H9 (cell line): ENCODE results near the gene TRPM3. TPM values are rescaled to one million over a fixed set of nuclear protein-coding genes. Genes with fewer than 3 reads are reported as not detected.

Experiments
- DNase-seq: peaks from one replicate; pipeline ENCODE4 v3.0.0-alpha.2; 2017
- H2AFZ ChIP-seq: one replicate; pipeline ENCODE4 v1.6.1; 2013; ENCODE audit warnings: mild to moderate bottlenecking, low read length, control low read depth, moderate library complexity
- H2AK5ac ChIP-seq: 2 replicates; pipeline ENCODE4 v1.6.1; 2013; ENCODE audit warnings: low read length, control low read depth, mixed read lengths; ENCODE audit not compliant: insufficient read length
- H2BK120ac ChIP-seq: one replicate; pipeline ENCODE4 v1.6.1; 2013; ENCODE audit warnings: low read depth, mild to moderate bottlenecking, low read length, control low read depth, inconsistent platforms; ENCODE audit not compliant: poor library complexity, severe bottlenecking
- H2BK12ac ChIP-seq: 2 replicates; pipeline ENCODE4 v1.6.1; 2013; ENCODE audit warnings: low read length, control low read depth, mixed read lengths, low read depth; ENCODE audit not compliant: insufficient read length
- H2BK15ac ChIP-seq: 2 replicates; pipeline ENCODE4 v1.6.1; 2013; ENCODE audit warnings: low read depth, low read length, control low read depth
- H2BK20ac ChIP-seq: one replicate; pipeline ENCODE4 v1.6.1; 2013; ENCODE audit warnings: low read depth, mild to moderate bottlenecking, low read length, control low read depth, inconsistent platforms; ENCODE audit not compliant: poor library complexity, severe bottlenecking
- H2BK5ac ChIP-seq: 2 replicates; pipeline ENCODE4 v1.6.1; 2013; ENCODE audit warnings: low read length, control low read depth, mixed read lengths; ENCODE audit not compliant: insufficient read length
- H3K14ac ChIP-seq: 2 replicates; pipeline ENCODE4 v1.6.1; 2013; ENCODE audit warnings: low read length, control low read depth; ENCODE audit not compliant: insufficient read depth
- H3K18ac ChIP-seq: 2 replicates; pipeline ENCODE4 v1.6.1; 2013; ENCODE audit warnings: low read depth, mild to moderate bottlenecking, mixed read lengths, low read length, control low read depth; ENCODE audit not compliant: insufficient read length
- H3K23ac ChIP-seq: 2 replicates; pipeline ENCODE4 v1.6.1; 2013; ENCODE audit warnings: low read length, control low read depth, mixed read lengths, low read depth; ENCODE audit not compliant: insufficient read length
- H3K23me2 ChIP-seq: 2 replicates; pipeline ENCODE4 v1.6.1; 2013; ENCODE audit warnings: low read depth, mild to moderate bottlenecking, mixed read lengths, low read length, control low read depth; ENCODE audit not compliant: insufficient read length, poor library complexity, severe bottlenecking
- H3K27ac ChIP-seq: 2 replicates; pipeline ENCODE4 v1.5.1; 2013; ENCODE audit warnings: low read length, control low read depth, mixed read lengths, low read depth; ENCODE audit not compliant: insufficient read length
- H3K27me3 ChIP-seq: 2 replicates; pipeline ENCODE4 v1.6.1; 2013; ENCODE audit warnings: low read length, control low read depth, inconsistent platforms; ENCODE audit not compliant: insufficient read depth
- H3K4ac ChIP-seq: 2 replicates; pipeline ENCODE4 v1.6.1; 2013; ENCODE audit warnings: low read depth, mild to moderate bottlenecking, control low read depth, inconsistent platforms, low read length, moderate library complexity
- H3K4me1 ChIP-seq: 2 replicates; pipeline ENCODE4 v1.6.1; 2013; ENCODE audit warnings: low read length, control low read depth, inconsistent platforms; ENCODE audit not compliant: insufficient read depth
- H3K4me2 ChIP-seq: 2 replicates; pipeline ENCODE4 v1.6.1; 2013; ENCODE audit warnings: low read length, control low read depth, mixed read lengths; ENCODE audit not compliant: insufficient read length, insufficient read depth
- H3K56ac ChIP-seq: 2 replicates; pipeline ENCODE4 v1.6.1; 2013; ENCODE audit warnings: low read depth, mild to moderate bottlenecking, mixed read lengths, low read length, control low read depth; ENCODE audit not compliant: insufficient read length
- H3K79me1 ChIP-seq: 2 replicates; pipeline ENCODE4 v1.6.1; 2013; ENCODE audit warnings: low read depth, mild to moderate bottlenecking, moderate library complexity, low read length, control low read depth, inconsistent platforms; ENCODE audit not compliant: insufficient read depth, poor library complexity, severe bottlenecking
- H3K79me2 ChIP-seq: 2 replicates; pipeline ENCODE4 v1.6.1; 2013; ENCODE audit warnings: low read length, control low read depth, inconsistent platforms; ENCODE audit not compliant: insufficient read depth
- H3K9ac ChIP-seq: 2 replicates; pipeline ENCODE4 v1.6.1; 2013; ENCODE audit warnings: low read length, control low read depth, mixed read lengths; ENCODE audit not compliant: insufficient read length; ENCODE audit errors: extremely low read depth
- H3K9me3 ChIP-seq: one replicate; pipeline ENCODE4 v1.6.1; 2013; ENCODE audit warnings: low read depth, low read length, inconsistent platforms; ENCODE audit not compliant: control insufficient read depth
- H3T11ph ChIP-seq: one replicate; pipeline ENCODE4 v1.6.1; 2013; ENCODE audit warnings: mild to moderate bottlenecking, low read length, control low read depth, inconsistent platforms
- H4K20me1 ChIP-seq: one replicate; pipeline ENCODE4 v1.6.1; 2013; ENCODE audit not compliant: control insufficient read depth, insufficient read length, insufficient read depth
- H4K5ac ChIP-seq: 2 replicates; pipeline ENCODE4 v1.6.1; 2013; ENCODE audit warnings: low read depth, mild to moderate bottlenecking, mixed read lengths, low read length, control low read depth; ENCODE audit not compliant: insufficient read length
- H4K8ac ChIP-seq: replicated peaks from 2 replicates; pipeline ENCODE4 v1.6.1; 2013; ENCODE audit warnings: low read length, control low read depth, mixed read lengths, low read depth; ENCODE audit not compliant: insufficient read length
- H4K91ac ChIP-seq: 2 replicates; pipeline ENCODE4 v1.6.1; 2013; ENCODE audit warnings: low read depth, mild to moderate bottlenecking, moderate library complexity, mixed read lengths, low read length, control low read depth; ENCODE audit not compliant: insufficient read length
- H3K27ac Mint-ChIP-seq, 3 experiments: 2 replicates in 2 of 3; 3 replicates in 1 of 3; pipeline ENCODE4 v1.8.0; 2020 to 2021; ENCODE audit warnings: mixed read lengths in 3 of 3, mild to moderate bottlenecking in 1 of 3, moderate library complexity in 1 of 3
- H3K27me3 Mint-ChIP-seq: 2 replicates; pipeline ENCODE4 v1.8.0; 2021; ENCODE audit warnings: low read depth, mild to moderate bottlenecking, moderate library complexity, mixed read lengths
- H3K36me3 Mint-ChIP-seq, 3 experiments: 2 replicates in 2 of 3; 3 replicates in 1 of 3; pipeline ENCODE4 v1.8.0; 2020 to 2021; ENCODE audit warnings: low read depth in 3 of 3, mixed read lengths in 3 of 3; ENCODE audit not compliant: insufficient read depth in 1 of 3
- H3K4me1 Mint-ChIP-seq, 2 experiments: 2 replicates each; pipeline ENCODE4 v1.8.0; 2020; ENCODE audit warnings: mixed read lengths in 2 of 2
- H3K4me3 Mint-ChIP-seq, 2 experiments: 2 replicates in 1 of 2; 3 replicates in 1 of 2; pipeline ENCODE4 v1.8.0; 2020 to 2021; ENCODE audit warnings: mild to moderate bottlenecking in 2 of 2, mixed read lengths in 2 of 2, moderate library complexity in 1 of 2
- H3K9me3 Mint-ChIP-seq, 2 experiments: 2 replicates in 1 of 2; 3 replicates in 1 of 2; pipeline ENCODE4 v1.8.0; 2020; ENCODE audit warnings: mild to moderate bottlenecking in 2 of 2, mixed read lengths in 2 of 2, moderate library complexity in 1 of 2
- CTCF ChIP-seq: fragments of 200-600 bp; sonication (generic); conservative IDR thresholded peaks from 3 replicates; pipeline ENCODE4 v1.8.0; 2021; ENCODE audit warnings: antibody characterized with exemption, mild to moderate bottlenecking
- total RNA-seq: library from RNA; stranded (reverse); gene quantifications from 2 replicates; pipeline ENCODE4 v1.2.1, GENCODE V29; 2021

The TRPM3 gene
- total RNA-seq, 1 experiment from 2014 or later, result 10.3 TPM

GRCh38 chr9:70573308-70573707, 548.1 kb downstream of the TRPM3 start:
- DNase-seq, result no peak
- no peak overlapping the region for H2BK20ac ChIP-seq
- no peak overlapping the region for H2AFZ ChIP-seq
- peaks cover 3% of the 10 kb centered on the region for H3K4me1 ChIP-seq
- H3K23me2 ChIP-seq, result no peaks in the 10 kb centered on the region
- Mint-ChIP-seq H3K4me1 (peaks cover 12 to 16% of the 10 kb centered on the region in 2 experiments), H3K4me3 (no peak overlapping the region), H3K27me3 (peaks cover 2% of the 10 kb centered on the region; the same call in 1 of the 2 replicates), H3K36me3 (no peaks in the 10 kb centered on the region), H3K9me3 (no peaks in the 10 kb centered on the region; a peak in 1 of 5 replicates), H3K27ac (no peak overlapping the region)
- no peak overlapping the region for H2BK15ac ChIP-seq
- no peak overlapping the region for H3T11ph ChIP-seq
- no peak overlapping the region for H3K18ac ChIP-seq
- no peaks in the 10 kb centered on the region for H4K20me1 ChIP-seq
- TF ChIP-seq CTCF, result no peak
- no peak overlapping the region for H3K27ac ChIP-seq
- H2AK5ac ChIP-seq, result no peak overlapping the region
- no peak overlapping the region for H4K8ac ChIP-seq
- H3K9ac ChIP-seq, result no peak overlapping the region
- H2BK120ac ChIP-seq, result no peak overlapping the region
- H4K5ac ChIP-seq, result no peak overlapping the region
- no peak overlapping the region for H2BK5ac ChIP-seq
- no peaks in the 10 kb centered on the region for H3K79me2 ChIP-seq
- no peak overlapping the region for H3K4ac ChIP-seq
- no peak overlapping the region for H3K4me2 ChIP-seq
- H4K91ac ChIP-seq, result no peak overlapping the region
- H3K14ac ChIP-seq, result no peak overlapping the region
- H3K9me3 ChIP-seq, result no peaks in the 10 kb centered on the region
- H3K27me3 ChIP-seq, result no peaks in the 10 kb centered on the region
- H2BK12ac ChIP-seq, result no peak overlapping the region
- no peaks in the 10 kb centered on the region for H3K79me1 ChIP-seq
- H3K23ac ChIP-seq, result no peak overlapping the region
- no peak overlapping the region for H3K56ac ChIP-seq
